SKM-1 (cell line): ENCODE results near the gene C7orf57.

Source experiments
- DNase-seq: peaks from one replicate; lab custom pipeline; 2025; ENCODE audit not compliant: unreplicated experiment; lab: John Stamatoyannopoulos, UW

C7orf57 gene

DNA sequence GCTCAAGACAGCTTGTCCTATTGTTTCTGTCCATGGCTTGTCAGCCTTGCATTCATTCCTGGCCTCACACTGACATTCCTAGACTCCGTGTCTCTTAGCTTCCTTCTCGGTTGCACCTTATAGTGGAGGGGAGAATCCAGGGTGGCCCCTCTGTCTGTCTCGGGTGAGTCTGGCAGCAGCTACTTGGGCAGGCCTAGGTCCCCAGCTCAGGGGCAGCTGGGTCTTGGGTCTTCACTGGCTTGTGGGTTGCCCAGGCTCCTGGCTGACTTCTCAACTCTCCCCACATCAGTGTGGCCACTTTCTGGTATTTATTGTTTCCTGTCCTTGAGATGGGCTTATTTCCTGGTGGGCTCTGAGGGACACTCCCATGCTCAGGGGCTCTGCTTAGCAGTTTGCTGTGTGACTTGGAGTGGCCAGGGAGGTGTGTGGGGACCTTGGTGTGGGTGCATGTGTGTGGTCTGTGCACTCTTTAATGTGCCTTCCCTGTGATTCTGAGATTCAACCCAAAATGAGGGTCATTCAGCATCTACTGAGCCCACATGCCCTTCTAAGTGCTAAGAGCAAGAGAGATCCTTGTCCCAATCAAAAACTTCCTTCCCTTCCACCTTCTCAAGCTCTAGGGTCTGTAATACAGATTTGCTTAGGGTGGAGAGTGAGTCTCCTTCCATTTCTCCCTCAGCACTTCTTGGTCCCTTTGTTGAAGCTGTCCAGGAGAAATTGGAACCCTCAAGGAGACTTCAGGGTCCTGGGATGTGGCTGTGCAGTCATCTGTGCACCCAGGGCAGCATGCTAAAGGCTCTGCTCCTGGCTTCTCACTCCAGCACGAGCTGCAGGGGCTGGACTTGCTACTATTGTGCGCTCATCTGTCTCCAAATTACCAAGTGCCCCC, 73.9 kb downstream of the C7orf57 start:
- no peak for DNase-seq

DNA sequence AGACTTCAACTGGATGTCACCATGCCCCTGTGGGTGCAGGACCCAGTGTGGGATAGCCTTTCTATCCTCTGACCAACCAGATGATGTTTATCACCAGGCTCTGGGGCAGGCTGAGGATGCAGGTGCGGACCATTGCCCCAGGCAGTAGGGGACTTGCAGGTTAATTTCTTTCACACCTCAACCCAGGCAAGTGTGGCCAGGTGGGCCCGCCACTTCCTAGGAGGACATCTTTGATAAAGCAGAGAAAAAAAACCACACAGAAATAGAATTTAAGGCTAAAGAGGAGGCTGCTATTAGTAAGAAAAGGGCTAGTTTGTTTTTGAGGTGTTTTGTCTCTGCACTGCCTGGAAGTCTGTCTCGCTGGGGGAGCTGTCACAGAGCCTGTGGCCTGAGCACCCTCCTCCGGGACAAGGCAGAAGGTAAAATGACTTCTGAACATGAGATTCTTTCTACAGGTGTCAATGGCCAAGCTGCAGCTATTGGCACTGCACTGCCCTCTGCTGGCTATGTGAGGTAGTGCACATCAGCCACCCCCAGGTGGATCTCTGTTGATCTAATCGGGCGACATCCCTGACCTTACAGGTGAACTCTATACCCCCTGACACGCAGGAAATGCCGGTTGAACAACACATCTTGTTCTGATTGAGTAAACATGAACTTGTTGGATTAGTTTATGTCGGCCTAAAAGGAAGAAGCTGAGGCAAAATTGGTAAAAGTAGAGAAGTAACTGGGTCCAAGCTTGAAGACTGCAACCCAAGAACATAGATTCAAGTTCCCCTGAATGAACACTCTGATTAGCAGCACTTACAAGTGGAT, 74.7 kb downstream of the C7orf57 start:
- DNase-seq: no peak

DNA sequence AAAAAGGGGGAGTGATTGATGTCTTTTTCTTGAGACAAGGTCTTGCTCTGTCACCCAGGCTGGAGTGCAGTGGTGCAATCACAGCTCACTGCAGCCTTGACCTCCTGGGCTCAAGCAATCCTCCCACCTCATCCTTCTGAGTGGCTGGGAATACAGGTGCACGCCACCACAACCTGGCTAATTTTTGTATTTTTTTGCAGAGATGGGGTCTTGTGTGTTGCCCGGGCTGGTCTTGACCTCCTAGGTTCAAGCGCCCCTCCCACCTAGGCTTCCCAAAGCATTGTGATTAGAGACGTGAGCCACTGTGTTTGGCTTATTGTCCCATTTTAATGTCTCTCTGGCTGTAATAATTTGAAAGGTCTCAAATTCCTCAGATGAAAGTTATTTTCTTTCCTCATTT, 75.5 kb downstream of the C7orf57 start:
- DNase-seq: no peak
